HG03354 (cell line): Measurements from ENCODE around the gene ZNF619.

Experiments
- ATAC-seq: cut with Tn5 transposase; IDR thresholded peaks from one replicate; pipeline ENCODE4 v1.9.1; 2021; ENCODE audit warnings: mild to moderate bottlenecking; ENCODE audit not compliant: unreplicated experiment, poor library complexity, severe bottlenecking

ZNF619 gene

DNA sequence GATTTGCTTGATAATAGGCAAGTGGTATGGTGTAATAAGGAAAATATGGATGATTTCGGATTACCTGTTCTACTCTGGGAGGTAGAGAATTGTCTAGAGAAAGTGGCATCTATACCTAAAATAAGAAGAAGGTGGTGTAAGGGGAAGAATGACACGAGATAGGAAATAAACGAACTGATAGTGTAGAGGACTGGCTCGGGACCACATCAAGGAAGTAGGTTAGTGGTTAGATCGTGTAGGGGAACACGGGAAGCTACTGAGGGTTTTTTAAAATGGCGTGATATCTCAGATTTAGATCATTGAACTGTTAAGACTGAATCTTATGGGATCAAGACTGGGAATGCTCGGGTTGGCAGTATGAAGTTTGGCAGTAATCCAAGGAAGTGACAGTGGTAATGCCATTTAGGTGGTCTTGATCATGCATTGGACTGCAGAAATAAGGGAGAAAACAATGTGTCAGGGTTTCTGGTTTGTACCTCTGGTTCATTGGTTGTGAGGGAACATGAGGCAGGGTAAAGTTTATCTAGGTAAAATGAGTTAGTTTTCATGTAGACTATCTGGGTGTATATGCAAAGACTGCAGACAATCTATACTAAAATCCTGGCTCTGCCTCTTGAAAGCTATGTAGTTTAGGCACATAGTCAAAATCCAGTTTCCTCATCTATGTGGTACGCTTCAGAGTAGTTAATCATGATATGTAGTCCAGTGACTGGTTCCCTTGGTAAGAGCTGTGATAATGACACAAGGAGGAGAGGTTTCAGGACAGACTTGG is 12.4 kb upstream of the ZNF619 start:
- ATAC-seq: no peak

DNA sequence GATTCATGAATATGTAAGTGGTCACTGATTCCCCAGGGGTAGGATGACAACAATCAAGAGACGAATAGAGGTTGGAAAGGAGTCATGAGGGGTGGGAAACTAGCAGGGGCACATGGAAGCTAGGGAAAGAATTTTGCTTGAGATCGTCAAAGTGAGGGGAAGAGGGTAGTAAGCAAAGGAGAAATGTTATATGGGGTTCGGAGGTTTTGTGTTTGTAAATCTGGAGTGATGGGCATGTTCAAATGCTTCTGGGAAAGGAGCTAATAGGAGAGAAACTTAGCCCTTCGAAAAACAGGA is 11.9 kb upstream of the ZNF619 start:
- no peak for ATAC-seq

DNA sequence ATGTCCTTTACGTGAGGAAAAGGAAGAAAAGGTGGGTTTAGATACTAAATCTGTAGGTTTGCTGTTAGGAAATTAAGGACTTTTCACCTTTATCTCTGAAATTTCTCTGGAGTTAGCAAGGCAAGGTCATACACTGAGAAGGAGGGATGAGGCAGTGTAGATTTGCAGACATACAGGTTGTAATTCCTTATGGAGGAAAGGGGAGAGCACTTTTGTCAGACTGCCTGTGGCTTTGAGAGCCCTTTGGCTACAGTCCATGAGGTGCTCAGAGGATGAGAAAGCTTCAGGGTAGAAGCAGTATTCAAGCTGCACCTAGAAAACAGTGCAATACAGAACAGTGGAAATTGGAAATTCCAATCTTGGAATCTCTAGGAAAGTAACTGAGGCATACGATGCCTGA is 11.5 kb upstream of the ZNF619 start:
- no peak for ATAC-seq

DNA sequence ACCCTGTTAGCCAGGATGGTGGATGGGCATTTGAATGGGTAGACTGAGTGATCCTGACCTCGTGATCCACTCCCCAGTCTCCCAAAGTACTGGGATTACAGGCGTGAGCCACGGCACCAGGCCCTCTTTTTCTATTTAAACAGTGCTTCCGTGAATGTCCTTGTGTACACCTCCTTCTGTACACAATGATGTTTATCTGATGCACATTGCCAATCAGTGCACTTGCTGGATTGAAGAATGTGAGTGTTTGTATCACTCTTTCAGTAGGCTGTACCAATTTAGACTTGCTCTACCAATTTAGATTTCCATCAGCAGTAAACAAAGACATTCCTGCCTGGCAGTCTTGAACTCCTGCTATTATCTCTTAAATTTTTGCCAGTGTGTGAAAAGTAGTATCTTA is 8.9 kb upstream of the ZNF619 start:
- no peak for ATAC-seq

- no peak for ATAC-seq
Measured at GRCh38 chr3:40470701-40471100, 6.2 kb upstream of the ZNF619 start.

GRCh38 chr3:40477666-40478065 is 744 bp downstream of the ZNF619 start:
- ATAC-seq: peak; percentile 2

DNA sequence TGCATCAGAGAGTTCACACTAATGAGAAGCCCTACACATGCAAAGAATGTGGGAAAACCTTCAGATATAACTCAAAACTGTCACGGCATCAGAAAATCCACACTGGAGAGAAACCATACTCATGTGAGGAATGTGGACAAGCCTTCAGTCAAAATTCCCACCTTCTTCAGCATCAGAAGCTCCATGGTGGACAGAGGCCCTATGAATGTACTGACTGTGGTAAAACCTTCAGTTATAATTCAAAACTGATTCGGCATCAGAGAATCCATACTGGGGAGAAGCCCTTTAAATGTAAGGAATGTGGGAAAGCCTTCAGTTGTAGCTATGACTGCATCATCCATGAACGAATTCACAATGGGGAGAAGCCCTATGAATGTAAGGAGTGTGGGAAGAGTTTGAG is 10.2 kb downstream of the ZNF619 start:
- no peak for ATAC-seq

- ATAC-seq: no peak
Measured at GRCh38 chr3:40490916-40491315, 14.0 kb downstream of the ZNF619 start.

GRCh38 chr3:40494698-40495097 is 17.8 kb downstream of the ZNF619 start:
- no peak for ATAC-seq

GRCh38 chr3:40497288-40497687 is 20.4 kb downstream of the ZNF619 start:
- no peak for ATAC-seq

DNA sequence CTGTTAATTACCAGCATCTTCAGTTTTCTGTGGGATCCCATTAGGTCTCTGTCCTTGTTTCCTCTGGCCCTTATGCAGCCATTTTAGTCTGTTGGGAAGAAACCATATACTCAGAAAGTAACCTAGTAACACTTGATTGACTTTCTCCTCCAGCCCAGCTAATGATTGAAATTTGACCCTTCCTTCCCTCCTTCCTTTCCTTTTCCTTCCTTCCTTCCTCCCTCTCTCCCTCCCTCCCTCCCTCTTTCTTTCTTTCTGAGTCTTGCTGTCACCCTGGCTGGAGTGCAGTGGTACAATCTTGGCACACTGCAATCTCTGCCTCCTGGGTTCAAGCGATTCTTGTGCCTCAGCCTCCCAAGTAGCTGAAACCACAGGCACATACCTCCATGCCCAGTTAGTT is 23.0 kb downstream of the ZNF619 start:
- no peak for ATAC-seq

- no peak for ATAC-seq
Measured at GRCh38 chr3:40502034-40502433, 25.1 kb downstream of the ZNF619 start.

GRCh38 chr3:40504636-40505430 is 27.9 kb downstream of the ZNF619 start:
- ATAC-seq: no peak

GRCh38 chr3:40505599-40506462 is 28.9 kb downstream of the ZNF619 start, which contains the start of gene ZNF620:
ZNF620 (plus strand) TSS chr3:40506039; CDS start chr3:40506353, 314 bp downstream.
- ATAC-seq: peak; percentile 89

DNA sequence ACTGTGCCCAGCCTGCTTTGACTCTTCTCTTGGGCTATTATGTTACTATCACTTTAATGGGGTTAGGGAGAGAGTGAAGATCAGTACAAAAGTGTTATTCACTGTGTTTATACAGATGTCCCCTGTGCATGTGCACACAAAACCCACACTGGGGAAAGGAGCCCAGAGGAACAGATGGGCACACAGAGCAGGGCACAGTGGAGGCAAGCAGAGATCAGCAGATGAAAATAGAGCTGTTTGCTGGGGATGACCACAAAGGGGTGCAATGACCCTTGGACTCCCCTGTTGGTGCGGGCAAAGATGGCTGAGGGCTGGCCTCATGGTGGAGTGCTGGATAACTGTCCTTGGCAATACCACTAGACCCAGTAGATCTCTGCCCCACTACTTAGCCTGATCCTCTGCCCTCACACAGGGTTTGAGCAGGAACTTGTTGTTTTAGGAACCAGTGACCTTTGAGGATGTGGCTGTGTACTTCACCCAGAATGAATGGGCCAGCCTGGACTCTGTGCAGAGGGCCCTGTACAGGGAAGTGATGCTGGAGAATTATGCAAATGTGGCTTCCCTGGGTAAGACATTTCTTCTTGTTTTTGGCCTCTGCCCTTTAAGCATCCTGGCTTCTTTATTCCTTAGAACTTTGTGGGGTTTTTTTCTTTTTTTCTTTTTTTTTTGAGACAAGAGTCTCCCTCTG is 34.3 kb downstream of the ZNF619 start:
- no peak for ATAC-seq

- ATAC-seq: no peak
Measured at GRCh38 chr3:40516201-40516600, 39.3 kb downstream of the ZNF619 start.

GRCh38 chr3:40518067-40518466 is 41.1 kb downstream of the ZNF619 start:
- no peak for ATAC-seq

- ATAC-seq: no peak
Measured at GRCh38 chr3:40518848-40519247, 41.9 kb downstream of the ZNF619 start.

DNA sequence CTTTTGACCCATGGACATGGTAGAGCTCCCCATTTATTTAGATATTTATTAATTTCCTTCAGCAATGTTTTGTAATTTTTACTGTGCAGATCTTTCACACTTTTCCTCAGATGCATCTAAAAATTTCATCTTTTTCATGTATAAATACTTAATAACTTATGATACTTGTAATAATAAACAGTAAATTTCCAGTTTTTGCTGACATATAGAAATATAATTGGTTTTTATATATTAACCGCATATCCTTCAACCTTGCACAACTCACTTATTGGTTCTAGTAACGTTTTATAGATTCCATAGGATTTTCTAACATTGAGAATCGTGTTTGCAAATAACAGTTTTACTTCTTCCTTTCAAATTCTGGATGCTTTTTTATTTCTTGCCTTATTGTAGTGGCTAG is 44.3 kb downstream of the ZNF619 start:
- no peak for ATAC-seq

DNA sequence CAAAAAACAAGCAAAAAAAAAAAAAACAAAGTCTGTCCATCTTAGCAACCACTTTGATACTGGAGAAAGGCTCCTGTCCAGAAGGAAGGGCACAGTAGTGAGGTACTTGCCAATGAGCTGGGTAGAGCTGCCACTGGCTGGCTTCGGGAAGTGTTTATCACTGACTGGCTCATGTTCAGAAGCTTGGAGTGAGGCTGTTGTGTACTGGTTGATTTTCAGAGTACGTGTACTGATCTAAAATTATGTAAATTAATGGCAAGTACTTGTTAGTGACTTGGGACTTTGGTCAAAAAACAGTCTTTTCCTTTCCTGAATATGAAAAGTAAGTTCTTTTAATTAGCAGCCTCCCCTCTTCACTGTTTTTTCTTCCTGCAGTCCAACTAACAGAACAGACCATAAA is 46.9 kb downstream of the ZNF619 start:
- no peak for ATAC-seq
